H1 (cell line): ENCODE data around the gene DNAH12.

Experiments
- CHD2 ChIP-seq: IDR thresholded peaks from 2 replicates; pipeline ENCODE4 v1.6.1; 2012; ENCODE audit warnings: low read length, improper control_type of control experiment
- RAD21 ChIP-seq, 2 experiments: IDR thresholded peaks in 1 of 2; conservative IDR thresholded peaks in 1 of 2; 2 replicates each; pipeline ENCODE4 v1.6.1; 2011; ENCODE audit warnings: low read depth in 2 of 2, low read length in 2 of 2, improper control_type of control experiment in 1 of 2, inconsistent platforms in 1 of 2, mild to moderate bottlenecking in 1 of 2, moderate library complexity in 1 of 2
- SAP30 ChIP-seq: fragments of 300-600 bp; sonication (generic); IDR thresholded peaks from 2 replicates; pipeline ENCODE4 v1.7.1; 2012; ENCODE audit warnings: low read length, moderate library complexity, mild to moderate bottlenecking, inconsistent platforms; ENCODE audit not compliant: insufficient read depth, insufficient replicate concordance
- SIN3A ChIP-seq, 2 experiments: IDR thresholded peaks in 1 of 2; conservative IDR thresholded peaks in 1 of 2; 2 replicates each; pipeline ENCODE4 v1.6.1; 2011 to 2012; ENCODE audit warnings: low read length in 2 of 2, improper control_type of control experiment in 1 of 2, low read depth in 1 of 2, mild to moderate bottlenecking in 1 of 2
- TF ChIP-seq, protein P1 (sequence below), 3 experiments: IDR thresholded peaks; 1 replicate in 2 of 3; 2 replicates in 1 of 3; pipeline versions ENCODE4 v1.5.1 to v1.6.1; 2011; ENCODE audit warnings: low read length in 3 of 3, mild to moderate bottlenecking in 3 of 3, inconsistent platforms in 2 of 3, low read depth in 1 of 3, moderate library complexity in 1 of 3; ENCODE audit not compliant: insufficient read depth in 1 of 3; ENCODE audit errors: control extremely low read depth in 1 of 3

GRCh38 chr3:57464011-57464410 lies 80.1 kb downstream of the DNAH12 start:
- TF ChIP-seq, protein P1, sequence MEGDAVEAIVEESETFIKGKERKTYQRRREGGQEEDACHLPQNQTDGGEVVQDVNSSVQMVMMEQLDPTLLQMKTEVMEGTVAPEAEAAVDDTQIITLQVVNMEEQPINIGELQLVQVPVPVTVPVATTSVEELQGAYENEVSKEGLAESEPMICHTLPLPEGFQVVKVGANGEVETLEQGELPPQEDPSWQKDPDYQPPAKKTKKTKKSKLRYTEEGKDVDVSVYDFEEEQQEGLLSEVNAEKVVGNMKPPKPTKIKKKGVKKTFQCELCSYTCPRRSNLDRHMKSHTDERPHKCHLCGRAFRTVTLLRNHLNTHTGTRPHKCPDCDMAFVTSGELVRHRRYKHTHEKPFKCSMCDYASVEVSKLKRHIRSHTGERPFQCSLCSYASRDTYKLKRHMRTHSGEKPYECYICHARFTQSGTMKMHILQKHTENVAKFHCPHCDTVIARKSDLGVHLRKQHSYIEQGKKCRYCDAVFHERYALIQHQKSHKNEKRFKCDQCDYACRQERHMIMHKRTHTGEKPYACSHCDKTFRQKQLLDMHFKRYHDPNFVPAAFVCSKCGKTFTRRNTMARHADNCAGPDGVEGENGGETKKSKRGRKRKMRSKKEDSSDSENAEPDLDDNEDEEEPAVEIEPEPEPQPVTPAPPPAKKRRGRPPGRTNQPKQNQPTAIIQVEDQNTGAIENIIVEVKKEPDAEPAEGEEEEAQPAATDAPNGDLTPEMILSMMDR (IDR thresholded peaks at IDR 0.05; ENCODE audit: control extremely low read depth in 1 of 3, insufficient read depth in 1 of 3, low read depth in 1 of 3, low read length in 3 of 3) = no peak
- TF ChIP-seq SAP30 = no peak
- TF ChIP-seq SIN3A (conservative IDR thresholded peaks at IDR 0.05 in 1 of 2, IDR thresholded peaks at IDR 0.05 in 1 of 2; ENCODE audit: low read depth in 1 of 2, low read length in 2 of 2) = no peak
- TF ChIP-seq RAD21 (IDR thresholded peaks at IDR 0.05 in 1 of 2, conservative IDR thresholded peaks at IDR 0.05 in 1 of 2; ENCODE audit: low read depth in 2 of 2, low read length in 2 of 2) = no peak
- TF ChIP-seq CHD2 = no peak
